GM19240 (cell line): ENCODE results near the gene AP3S2.
"Not testable (repeated sequence)": the region's sequence is repeated elsewhere in the genome, so short reads cannot be mapped to it uniquely, and the experiment has no call there.

Source experiments
- DNase-seq: peaks from one replicate; pipeline ENCODE4 v3.0.0; 2011; ENCODE audit warnings: low spot score; ENCODE audit not compliant: insufficient read length

AP3S2 gene

GRCh38 chr15:89864958-89865739 is 28.6 kb downstream of the AP3S2 start:
- no peak for DNase-seq

- no peak for DNase-seq
Observed at GRCh38 chr15:89863918-89864317, 29.9 kb downstream of the AP3S2 start.

GRCh38 chr15:89860891-89861290 is 32.9 kb downstream of the AP3S2 start:
- no peak for DNase-seq

- DNase-seq = no peak
Observed at GRCh38 chr15:89860431-89860830, 33.4 kb downstream of the AP3S2 start.

GRCh38 chr15:89858661-89859458 is 34.9 kb downstream of the AP3S2 start:
- DNase-seq = no peak

GRCh38 chr15:89857673-89858072 is 36.1 kb downstream of the AP3S2 start:
- DNase-seq = no peak

GRCh38 chr15:89855948-89856347 is 37.8 kb downstream of the AP3S2 start:
- DNase-seq = no peak

GRCh38 chr15:89854863-89855262 is 38.9 kb downstream of the AP3S2 start:
- not testable (repeated sequence) for DNase-seq

- no peak for DNase-seq
Observed at GRCh38 chr15:89852342-89852995, 41.3 kb downstream of the AP3S2 start.

GRCh38 chr15:89851673-89852341 is 42.0 kb downstream of the AP3S2 start:
- DNase-seq = no peak

- DNase-seq = no peak
Observed at GRCh38 chr15:89848970-89849292, 44.9 kb downstream of the AP3S2 start.

- DNase-seq = no peak
Observed at GRCh38 chr15:89847101-89847500, 46.7 kb downstream of the AP3S2 start.

GRCh38 chr15:89845305-89845893 is 48.4 kb downstream of the AP3S2 start:
- DNase-seq = no peak

GRCh38 chr15:89841962-89842361 is 51.8 kb downstream of the AP3S2 start:
- DNase-seq = no peak

- no peak for DNase-seq
Observed at GRCh38 chr15:89841306-89841705, 52.5 kb downstream of the AP3S2 start.

- no peak for DNase-seq
Observed at GRCh38 chr15:89839167-89839810, 54.5 kb downstream of the AP3S2 start.

- no peak for DNase-seq
Observed at GRCh38 chr15:89837830-89838178, 56.0 kb downstream of the AP3S2 start.

GRCh38 chr15:89837134-89837829 is 56.5 kb downstream of the AP3S2 start:
- no peak for DNase-seq

- no peak for DNase-seq
Observed at GRCh38 chr15:89836267-89837133, 57.3 kb downstream of the AP3S2 start.
